Type B pancreatic cell (in vitro differentiated cells): ENCODE measurements around the gene ZMYND19. TPM values are rescaled to one million over a fixed set of nuclear protein-coding genes. Genes with fewer than 3 reads are reported as not detected.

Source experiments
- DNase-seq: peaks from one replicate; pipeline ENCODE4 v3.0.0; 2021; ENCODE audit warnings: mixed read lengths; ENCODE audit not compliant: unreplicated experiment; ENCODE audit errors: extremely low spot score
- H3K27ac Mint-ChIP-seq: 2 replicates; pipeline ENCODE4 v1.8.0; 2021; ENCODE audit warnings: mild to moderate bottlenecking, mixed read lengths
- H3K27me3 Mint-ChIP-seq: 2 replicates; pipeline ENCODE4 v1.8.0; 2021; ENCODE audit warnings: mixed read lengths
- H3K36me3 Mint-ChIP-seq: 2 replicates; pipeline ENCODE4 v1.8.0; 2021; ENCODE audit warnings: mixed read lengths
- H3K4me1 Mint-ChIP-seq: one replicate; pipeline ENCODE4 v1.8.0; 2021; ENCODE audit warnings: mixed read lengths; ENCODE audit not compliant: unreplicated experiment
- H3K4me3 Mint-ChIP-seq: 2 replicates; pipeline ENCODE4 v1.8.0; 2021; ENCODE audit warnings: mild to moderate bottlenecking, mixed read lengths
- H3K9me3 Mint-ChIP-seq: 2 replicates; pipeline ENCODE4 v1.8.0; 2021; ENCODE audit warnings: mixed read lengths
- CTCF ChIP-seq: fragments of 200-600 bp; sonication (generic); conservative IDR thresholded peaks from 2 replicates; pipeline ENCODE4 v1.5.0; 2021; ENCODE audit warnings: antibody characterized with exemption, mild to moderate bottlenecking
- total RNA-seq: library from RNA; stranded (reverse); gene quantifications from 2 replicates; pipeline ENCODE4 v1.2.1, GENCODE V29; 2021; ENCODE audit warnings: low replicate concordance

The ZMYND19 gene
- total RNA-seq, 1 donor from 2014 or later: 45.3 TPM

- Mint-ChIP-seq H3K9me3 (no peaks in the 10 kb centered on the region), H3K4me1 (no peaks in the 10 kb centered on the region), H3K36me3 (peaks cover under 1% of the 10 kb centered on the region), H3K4me3 (peak overlapping the region; percentile 13), H3K27ac (no peak overlapping the region), H3K27me3 (no peaks in the 10 kb centered on the region)
- DNase-seq: no peak
- TF ChIP-seq CTCF: no peak
Observed at GRCh38 chr9:137593176-137593575, 2.9 kb upstream of the ZMYND19 start.

- Mint-ChIP-seq H3K36me3 (peaks cover 5% of the 10 kb centered on the region), H3K27me3 (no peaks in the 10 kb centered on the region), H3K27ac (no peak overlapping the region), H3K9me3 (no peaks in the 10 kb centered on the region), H3K4me3 (peak overlapping the region; percentile 13), H3K4me1 (no peaks in the 10 kb centered on the region)
- no peak for TF ChIP-seq CTCF
- no peak for DNase-seq
Observed at GRCh38 chr9:137592767-137593166, 2.5 kb upstream of the ZMYND19 start.

GRCh38 chr9:137590123-137590468, 216 bp downstream of the ZMYND19 start:
- H3K36me3 Mint-ChIP-seq: peaks cover 6% of the 10 kb centered on the region
- no peaks in the 10 kb centered on the region for H3K4me1 Mint-ChIP-seq
- no peaks in the 10 kb centered on the region for H3K9me3 Mint-ChIP-seq
- no peak overlapping the region for H3K27ac Mint-ChIP-seq
- no peak for TF ChIP-seq CTCF
- no peak overlapping the region for H3K4me3 Mint-ChIP-seq
- no peaks in the 10 kb centered on the region for H3K27me3 Mint-ChIP-seq
- DNase-seq: no peak

DNA sequence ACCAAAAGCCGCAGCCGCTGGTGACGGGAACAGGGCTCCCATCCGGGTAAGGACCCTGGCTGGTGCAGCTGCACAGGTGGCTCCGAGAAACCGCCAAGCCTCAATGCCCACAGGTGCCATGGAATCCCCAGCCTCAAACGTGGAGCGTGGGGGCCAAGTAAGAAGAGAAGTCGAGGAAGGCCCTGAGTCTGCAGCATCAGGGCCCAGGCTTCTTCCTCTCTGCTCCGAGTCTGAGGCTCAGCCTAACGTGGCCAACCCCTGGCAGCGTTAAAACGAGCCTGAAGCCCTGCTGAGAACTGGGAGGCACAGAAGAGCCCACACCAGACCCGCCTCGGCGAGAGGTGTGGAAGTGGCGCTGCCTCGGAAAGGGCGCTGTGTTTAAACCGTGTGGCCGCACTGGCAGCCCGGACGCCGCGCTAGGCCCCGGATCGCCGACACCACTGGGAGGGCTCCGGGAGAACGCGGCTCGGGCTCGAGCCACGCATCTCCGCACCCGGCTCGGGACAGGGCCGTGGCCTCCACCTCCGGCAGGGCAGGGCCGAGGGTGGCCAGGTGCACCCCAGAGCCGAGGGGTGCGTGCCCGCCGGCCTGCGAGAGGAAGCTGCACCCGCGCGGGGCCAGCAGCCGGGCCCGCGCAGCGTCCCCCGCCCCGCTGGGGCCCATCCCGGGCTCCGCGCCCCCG, 730 bp downstream of the ZMYND19 start:
- H3K4me1 Mint-ChIP-seq: no peaks in the 10 kb centered on the region
- H3K36me3 Mint-ChIP-seq: peaks cover 6% of the 10 kb centered on the region
- H3K9me3 Mint-ChIP-seq: no peaks in the 10 kb centered on the region
- no peak for DNase-seq
- H3K4me3 Mint-ChIP-seq: peak overlapping the region; percentile 92
- no peak for TF ChIP-seq CTCF
- H3K27me3 Mint-ChIP-seq: no peaks in the 10 kb centered on the region
- peak overlapping the region; percentile 89 for H3K27ac Mint-ChIP-seq

GRCh38 chr9:137588891-137589290, 1.4 kb downstream of the ZMYND19 start:
- TF ChIP-seq CTCF: no peak
- no peaks in the 10 kb centered on the region for H3K4me1 Mint-ChIP-seq
- H3K4me3 Mint-ChIP-seq: peak overlapping the region; percentile 92
- H3K27ac Mint-ChIP-seq: peak overlapping the region; percentile 89
- H3K36me3 Mint-ChIP-seq: peaks cover 6% of the 10 kb centered on the region
- H3K9me3 Mint-ChIP-seq: no peaks in the 10 kb centered on the region
- H3K27me3 Mint-ChIP-seq: no peaks in the 10 kb centered on the region
- DNase-seq: no peak

DNA sequence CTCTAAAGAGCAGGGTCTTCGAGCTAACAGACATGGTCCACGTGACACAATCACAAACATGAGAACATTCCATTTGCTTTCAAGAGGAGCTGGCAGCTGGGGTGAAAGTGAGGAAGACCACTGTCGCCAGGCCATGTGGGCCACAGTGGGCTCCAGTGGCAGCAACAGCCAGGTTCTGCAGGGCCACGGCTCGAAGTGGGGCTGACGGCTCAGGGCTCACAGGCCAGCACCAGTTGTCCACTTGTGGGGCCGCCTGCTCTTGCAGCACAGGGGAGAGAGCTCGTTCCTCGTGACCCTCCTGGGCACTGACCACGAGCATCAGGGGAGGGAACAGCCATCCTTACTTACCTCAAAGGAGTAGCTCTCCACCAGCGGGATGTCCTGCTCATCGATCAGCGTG, 2.0 kb downstream of the ZMYND19 start:
- Mint-ChIP-seq H3K27ac (no peak overlapping the region), H3K4me3 (peak overlapping the region; percentile 92), H3K9me3 (no peaks in the 10 kb centered on the region), H3K4me1 (no peaks in the 10 kb centered on the region), H3K27me3 (no peaks in the 10 kb centered on the region), H3K36me3 (peaks cover 6% of the 10 kb centered on the region)
- TF ChIP-seq CTCF: no peak
- no peak for DNase-seq
